COLO829 (cell line): Measurements from ENCODE around the gene LDAF1.
"Not testable (repeated sequence)": the region's sequence is repeated elsewhere in the genome, so short reads cannot be mapped to it uniquely, and the experiment has no call there.

Experiments used
- DNase-seq: peaks from one replicate; pipeline ENCODE4 v3.0.0; 2012; ENCODE audit warnings: low spot score

Gene LDAF1

GRCh38 chr16:21162661-21163151 lies 4.2 kb downstream of the LDAF1 start:
- no peak for DNase-seq

- DNase-seq, result no peak
These were observed 5.1 kb downstream of the LDAF1 start for GRCh38 chr16:21163576-21163975.

GRCh38 chr16:21164521-21165168 lies 6.2 kb downstream of the LDAF1 start:
- no peak for DNase-seq

GRCh38 chr16:21166561-21166961 lies 8.1 kb downstream of the LDAF1 start:
- DNase-seq, result no peak

- DNase-seq, result no peak
These were observed 8.9 kb downstream of the LDAF1 start for GRCh38 chr16:21167360-21167759.

GRCh38 chr16:21167929-21168602 lies 9.6 kb downstream of the LDAF1 start:
- no peak for DNase-seq

GRCh38 chr16:21169249-21169981 lies 10.9 kb downstream of the LDAF1 start:
- DNase-seq, result no peak

- DNase-seq, result not testable (repeated sequence)
These were observed 11.6 kb downstream of the LDAF1 start for GRCh38 chr16:21170116-21170515.

- no peak for DNase-seq
These were observed 14.2 kb downstream of the LDAF1 start for GRCh38 chr16:21172650-21173049.

GRCh38 chr16:21175397-21175796 lies 16.9 kb downstream of the LDAF1 start:
- no peak for DNase-seq

- DNase-seq, result no peak
These were observed 20.9 kb downstream of the LDAF1 start for GRCh38 chr16:21179126-21179982.

- DNase-seq, result no peak
These were observed 21.5 kb downstream of the LDAF1 start for GRCh38 chr16:21179983-21180365.

GRCh38 chr16:21183995-21184394 lies 25.5 kb downstream of the LDAF1 start:
- DNase-seq, result no peak

- DNase-seq, result no peak
These were observed 26.4 kb downstream of the LDAF1 start for GRCh38 chr16:21184834-21185233.

GRCh38 chr16:21185659-21186325 lies 27.3 kb downstream of the LDAF1 start:
- DNase-seq, result no peak

- peak; percentile 68 for DNase-seq
These were observed 27.8 kb downstream of the LDAF1 start for GRCh38 chr16:21186326-21186691.

GRCh38 chr16:21189311-21189710 lies 30.8 kb downstream of the LDAF1 start:
- DNase-seq, result no peak

- DNase-seq, result no peak
These were observed 31.5 kb downstream of the LDAF1 start for GRCh38 chr16:21190013-21190412.

GRCh38 chr16:21190599-21190998 lies 32.1 kb downstream of the LDAF1 start:
- DNase-seq, result no peak

GRCh38 chr16:21192991-21193390 lies 34.5 kb downstream of the LDAF1 start:
- no peak for DNase-seq

GRCh38 chr16:21194771-21195301 lies 36.4 kb downstream of the LDAF1 start:
- no peak for DNase-seq
